HepG2 (cell line): ENCODE data around the gene PRCD. TPM values are rescaled to one million over a fixed set of nuclear protein-coding genes. Genes with fewer than 3 reads are reported as not detected.

ENCODE experiments used
- ATF7-NPFF ChIP-seq: sonication (generic); formaldehyde crosslinking; IDR thresholded peaks from 2 replicates; pipeline ENCODE4 v1.8.1; 2023; ENCODE audit warnings: mild to moderate bottlenecking, low read depth, missing genetic modification reagents, moderate library complexity
- GPN1 ChIP-seq: sonication (generic); formaldehyde crosslinking; IDR thresholded peaks from 2 replicates; pipeline ENCODE4 v1.5.1; 2020; ENCODE audit warnings: missing genetic modification reagents, borderline replicate concordance
- IRX3 ChIP-seq: sonication (generic); formaldehyde crosslinking; IDR thresholded peaks from 2 replicates; pipeline ENCODE4 v1.8.1; 2023; ENCODE audit warnings: mild to moderate bottlenecking, low read depth, missing genetic modification reagents, borderline replicate concordance
- KDM4B ChIP-seq: sonication (generic); formaldehyde crosslinking; IDR thresholded peaks from 2 replicates; pipeline ENCODE4 v1.4.0; 2020; ENCODE audit warnings: missing genetic modification reagents
- NR1H2 ChIP-seq: sonication (generic); formaldehyde crosslinking; IDR thresholded peaks from 2 replicates; pipeline ENCODE4 v1.8.1; 2022; ENCODE audit warnings: low read depth, missing genetic modification reagents, borderline replicate concordance
- SCMH1 ChIP-seq: sonication (generic); formaldehyde crosslinking; IDR thresholded peaks from 2 replicates; pipeline ENCODE4 v1.9.0; 2021; ENCODE audit warnings: missing genetic modification reagents, mild to moderate bottlenecking, borderline replicate concordance
- SNAPC2 ChIP-seq: sonication (generic); formaldehyde crosslinking; IDR thresholded peaks from 2 replicates; pipeline ENCODE4 v1.8.1; 2022; ENCODE audit warnings: mild to moderate bottlenecking, missing genetic modification reagents
- U2AF1 ChIP-seq: fragments of 200-400 bp; formaldehyde crosslinking; optimal IDR thresholded peaks from 2 replicates; pipeline ENCODE3; 2017; ENCODE audit warnings: mild to moderate bottlenecking, low read depth, low read length
- ZMYM2 ChIP-seq: sonication (generic); formaldehyde crosslinking; IDR thresholded peaks from 2 replicates; pipeline ENCODE4 v1.8.0; 2022; ENCODE audit warnings: mild to moderate bottlenecking, missing genetic modification reagents
- ZNF224 ChIP-seq: sonication (generic); formaldehyde crosslinking; IDR thresholded peaks from 2 replicates; pipeline ENCODE4 v1.5.0; 2020; ENCODE audit warnings: mild to moderate bottlenecking, missing genetic modification reagents
- ZNF251 ChIP-seq: sonication (generic); formaldehyde crosslinking; IDR thresholded peaks from 2 replicates; pipeline ENCODE4 v1.9.0; 2021; ENCODE audit warnings: mild to moderate bottlenecking, missing genetic modification reagents
- ZNF30 ChIP-seq: sonication (generic); formaldehyde crosslinking; IDR thresholded peaks from 2 replicates; pipeline ENCODE4 v1.5.0; 2020; ENCODE audit warnings: mild to moderate bottlenecking, missing genetic modification reagents
- ZNF329 ChIP-seq: sonication (generic); formaldehyde crosslinking; IDR thresholded peaks from 2 replicates; pipeline ENCODE4 v1.9.0; 2021; ENCODE audit warnings: low read depth, mild to moderate bottlenecking, missing genetic modification reagents
- ZNF549 ChIP-seq: sonication (generic); formaldehyde crosslinking; IDR thresholded peaks from 2 replicates; pipeline ENCODE4 v1.5.0; 2020; ENCODE audit warnings: missing genetic modification reagents
- polyA plus RNA-seq, 8 experiments: library from polyadenylated mRNA; depleted of rRNA in 3 of 8; stranded (reverse) in 7 of 8; unstranded in 1 of 8; fragments of >200 nt; fragmentation: Illumina TruSeq in 4 of 8; extraction: Trizol in 4 of 8; gene quantifications; 2 replicates each; pipeline versions ENCODE4 v1.2.1 to v1.2.3, GENCODE V29; 2011 to 2016; ENCODE audit warnings: low read depth in 4 of 8, missing spikeins in 1 of 8, mixed read lengths in 1 of 8; ENCODE audit not compliant: insufficient read depth in 1 of 8
- total RNA-seq, 5 experiments: library from RNA; depleted of rRNA; stranded (reverse); fragments of >200 nt; fragmentation: Illumina TruSeq; extraction: Trizol; gene quantifications; 2 replicates each; pipeline ENCODE4 v1.2.3, GENCODE V29; 2016; ENCODE audit warnings: low read depth in 1 of 5
- TF ChIP-seq, protein P1 (sequence below): sonication (generic); formaldehyde crosslinking; IDR thresholded peaks from 2 replicates; pipeline ENCODE4 v1.4.0; 2020; ENCODE audit warnings: missing genetic modification reagents
- TF ChIP-seq, protein P2 (sequence below): sonication (generic); formaldehyde crosslinking; IDR thresholded peaks from 2 replicates; pipeline ENCODE4 v1.8.1; 2022; ENCODE audit warnings: low read depth, mild to moderate bottlenecking, missing genetic modification reagents
- TF ChIP-seq, protein P3 (sequence below): sonication (generic); formaldehyde crosslinking; IDR thresholded peaks from 2 replicates; pipeline ENCODE4 v1.4.0; 2020; ENCODE audit warnings: missing genetic modification reagents, mild to moderate bottlenecking, borderline replicate concordance
- TF ChIP-seq, protein P4 (sequence below): sonication (generic); formaldehyde crosslinking; IDR thresholded peaks from 2 replicates; pipeline ENCODE4 v1.5.0; 2020; ENCODE audit warnings: missing genetic modification reagents
- TF ChIP-seq, protein P5 (sequence below): sonication (generic); formaldehyde crosslinking; IDR thresholded peaks from 2 replicates; pipeline ENCODE4 v1.8.0; 2022; ENCODE audit warnings: mild to moderate bottlenecking, missing genetic modification reagents, moderate library complexity

PRCD gene
- total and polyA plus RNA-seq, 2 of the 13 experiments (the other 11 are each of a cell fraction or from before 2014, with no cell fraction given) = 0.51 TPM; not detected in 1

DNA sequence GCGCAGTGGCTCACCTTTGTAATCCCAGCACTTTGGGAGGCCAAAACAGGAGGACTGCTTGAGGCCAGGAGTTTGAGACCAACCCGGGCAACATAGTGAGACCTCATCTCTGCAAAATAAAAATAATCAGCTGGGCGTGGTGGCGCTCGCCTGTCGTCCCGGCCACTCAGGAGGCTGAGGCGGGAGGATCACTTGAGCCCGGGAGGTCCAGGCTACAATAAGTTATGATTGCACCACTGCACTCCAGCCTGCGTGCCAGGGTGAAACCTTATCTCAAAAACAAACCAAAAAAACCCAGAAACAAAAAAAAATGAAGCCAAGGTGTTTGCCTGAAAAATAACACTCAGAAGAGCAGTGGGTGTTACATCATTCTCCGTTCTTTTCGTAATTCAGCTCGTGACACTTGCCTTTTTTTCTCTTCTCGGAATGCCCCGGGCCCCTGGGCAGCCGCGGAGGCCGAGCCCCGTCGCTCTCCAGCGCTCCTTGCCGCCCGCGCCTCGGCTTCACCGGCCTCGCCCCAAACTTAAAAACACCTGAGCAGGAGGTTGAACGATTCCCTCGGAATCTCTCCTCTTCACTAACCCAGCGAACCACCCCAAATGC lies 17.0 kb downstream of the PRCD start (continued):
- TF ChIP-seq, protein P1, sequence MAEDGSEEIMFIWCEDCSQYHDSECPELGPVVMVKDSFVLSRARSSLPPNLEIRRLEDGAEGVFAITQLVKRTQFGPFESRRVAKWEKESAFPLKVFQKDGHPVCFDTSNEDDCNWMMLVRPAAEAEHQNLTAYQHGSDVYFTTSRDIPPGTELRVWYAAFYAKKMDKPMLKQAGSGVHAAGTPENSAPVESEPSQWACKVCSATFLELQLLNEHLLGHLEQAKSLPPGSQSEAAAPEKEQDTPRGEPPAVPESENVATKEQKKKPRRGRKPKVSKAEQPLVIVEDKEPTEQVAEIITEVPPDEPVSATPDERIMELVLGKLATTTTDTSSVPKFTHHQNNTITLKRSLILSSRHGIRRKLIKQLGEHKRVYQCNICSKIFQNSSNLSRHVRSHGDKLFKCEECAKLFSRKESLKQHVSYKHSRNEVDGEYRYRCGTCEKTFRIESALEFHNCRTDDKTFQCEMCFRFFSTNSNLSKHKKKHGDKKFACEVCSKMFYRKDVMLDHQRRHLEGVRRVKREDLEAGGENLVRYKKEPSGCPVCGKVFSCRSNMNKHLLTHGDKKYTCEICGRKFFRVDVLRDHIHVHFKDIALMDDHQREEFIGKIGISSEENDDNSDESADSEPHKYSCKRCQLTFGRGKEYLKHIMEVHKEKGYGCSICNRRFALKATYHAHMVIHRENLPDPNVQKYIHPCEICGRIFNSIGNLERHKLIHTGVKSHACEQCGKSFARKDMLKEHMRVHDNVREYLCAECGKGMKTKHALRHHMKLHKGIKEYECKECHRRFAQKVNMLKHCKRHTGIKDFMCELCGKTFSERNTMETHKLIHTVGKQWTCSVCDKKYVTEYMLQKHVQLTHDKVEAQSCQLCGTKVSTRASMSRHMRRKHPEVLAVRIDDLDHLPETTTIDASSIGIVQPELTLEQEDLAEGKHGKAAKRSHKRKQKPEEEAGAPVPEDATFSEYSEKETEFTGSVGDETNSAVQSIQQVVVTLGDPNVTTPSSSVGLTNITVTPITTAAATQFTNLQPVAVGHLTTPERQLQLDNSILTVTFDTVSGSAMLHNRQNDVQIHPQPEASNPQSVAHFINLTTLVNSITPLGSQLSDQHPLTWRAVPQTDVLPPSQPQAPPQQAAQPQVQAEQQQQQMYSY (CRISPR knock-in tag) = no peak
- TF ChIP-seq, protein P2, sequence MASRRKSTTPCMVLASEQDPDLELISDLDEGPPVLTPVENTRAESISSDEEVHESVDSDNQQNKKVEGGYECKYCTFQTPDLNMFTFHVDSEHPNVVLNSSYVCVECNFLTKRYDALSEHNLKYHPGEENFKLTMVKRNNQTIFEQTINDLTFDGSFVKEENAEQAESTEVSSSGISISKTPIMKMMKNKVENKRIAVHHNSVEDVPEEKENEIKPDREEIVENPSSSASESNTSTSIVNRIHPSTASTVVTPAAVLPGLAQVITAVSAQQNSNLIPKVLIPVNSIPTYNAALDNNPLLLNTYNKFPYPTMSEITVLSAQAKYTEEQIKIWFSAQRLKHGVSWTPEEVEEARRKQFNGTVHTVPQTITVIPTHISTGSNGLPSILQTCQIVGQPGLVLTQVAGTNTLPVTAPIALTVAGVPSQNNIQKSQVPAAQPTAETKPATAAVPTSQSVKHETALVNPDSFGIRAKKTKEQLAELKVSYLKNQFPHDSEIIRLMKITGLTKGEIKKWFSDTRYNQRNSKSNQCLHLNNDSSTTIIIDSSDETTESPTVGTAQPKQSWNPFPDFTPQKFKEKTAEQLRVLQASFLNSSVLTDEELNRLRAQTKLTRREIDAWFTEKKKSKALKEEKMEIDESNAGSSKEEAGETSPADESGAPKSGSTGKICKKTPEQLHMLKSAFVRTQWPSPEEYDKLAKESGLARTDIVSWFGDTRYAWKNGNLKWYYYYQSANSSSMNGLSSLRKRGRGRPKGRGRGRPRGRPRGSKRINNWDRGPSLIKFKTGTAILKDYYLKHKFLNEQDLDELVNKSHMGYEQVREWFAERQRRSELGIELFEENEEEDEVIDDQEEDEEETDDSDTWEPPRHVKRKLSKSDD = no peak
- 0 out of 2 replicates have a peak, but pooled peaks have one; percentile 28 for TF ChIP-seq ZMYM2
- TF ChIP-seq ZNF224 = no peak
- TF ChIP-seq U2AF1 = no peak
- no peak for TF ChIP-seq ZNF549 (CRISPR knock-in tag)
- TF ChIP-seq SCMH1 (CRISPR knock-in tag) = no peak
- no peak for TF ChIP-seq SNAPC2 (CRISPR knock-in tag)
- TF ChIP-seq, protein P3, sequence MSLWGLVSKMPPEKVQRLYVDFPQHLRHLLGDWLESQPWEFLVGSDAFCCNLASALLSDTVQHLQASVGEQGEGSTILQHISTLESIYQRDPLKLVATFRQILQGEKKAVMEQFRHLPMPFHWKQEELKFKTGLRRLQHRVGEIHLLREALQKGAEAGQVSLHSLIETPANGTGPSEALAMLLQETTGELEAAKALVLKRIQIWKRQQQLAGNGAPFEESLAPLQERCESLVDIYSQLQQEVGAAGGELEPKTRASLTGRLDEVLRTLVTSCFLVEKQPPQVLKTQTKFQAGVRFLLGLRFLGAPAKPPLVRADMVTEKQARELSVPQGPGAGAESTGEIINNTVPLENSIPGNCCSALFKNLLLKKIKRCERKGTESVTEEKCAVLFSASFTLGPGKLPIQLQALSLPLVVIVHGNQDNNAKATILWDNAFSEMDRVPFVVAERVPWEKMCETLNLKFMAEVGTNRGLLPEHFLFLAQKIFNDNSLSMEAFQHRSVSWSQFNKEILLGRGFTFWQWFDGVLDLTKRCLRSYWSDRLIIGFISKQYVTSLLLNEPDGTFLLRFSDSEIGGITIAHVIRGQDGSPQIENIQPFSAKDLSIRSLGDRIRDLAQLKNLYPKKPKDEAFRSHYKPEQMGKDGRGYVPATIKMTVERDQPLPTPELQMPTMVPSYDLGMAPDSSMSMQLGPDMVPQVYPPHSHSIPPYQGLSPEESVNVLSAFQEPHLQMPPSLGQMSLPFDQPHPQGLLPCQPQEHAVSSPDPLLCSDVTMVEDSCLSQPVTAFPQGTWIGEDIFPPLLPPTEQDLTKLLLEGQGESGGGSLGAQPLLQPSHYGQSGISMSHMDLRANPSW = no peak; the same call in 1 of the 2 replicates
- no peak for TF ChIP-seq ZNF30 (CRISPR knock-in tag)
- TF ChIP-seq ZNF251 (CRISPR knock-in tag) = no peak
- TF ChIP-seq IRX3 (CRISPR knock-in tag) = 0 out of 2 replicates have a peak, but pooled peaks have one; percentile 18
- TF ChIP-seq NR1H2 (CRISPR knock-in tag) = no peak
- no peak for TF ChIP-seq ATF7-NPFF (CRISPR knock-in tag)
- TF ChIP-seq, protein P4, sequence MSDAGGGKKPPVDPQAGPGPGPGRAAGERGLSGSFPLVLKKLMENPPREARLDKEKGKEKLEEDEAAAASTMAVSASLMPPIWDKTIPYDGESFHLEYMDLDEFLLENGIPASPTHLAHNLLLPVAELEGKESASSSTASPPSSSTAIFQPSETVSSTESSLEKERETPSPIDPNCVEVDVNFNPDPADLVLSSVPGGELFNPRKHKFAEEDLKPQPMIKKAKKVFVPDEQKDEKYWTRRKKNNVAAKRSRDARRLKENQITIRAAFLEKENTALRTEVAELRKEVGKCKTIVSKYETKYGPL = no peak
- TF ChIP-seq KDM4B (CRISPR knock-in tag) = no peak
- no peak for TF ChIP-seq GPN1 (CRISPR knock-in tag)
- TF ChIP-seq ZNF329 = no peak
- TF ChIP-seq, protein P5, sequence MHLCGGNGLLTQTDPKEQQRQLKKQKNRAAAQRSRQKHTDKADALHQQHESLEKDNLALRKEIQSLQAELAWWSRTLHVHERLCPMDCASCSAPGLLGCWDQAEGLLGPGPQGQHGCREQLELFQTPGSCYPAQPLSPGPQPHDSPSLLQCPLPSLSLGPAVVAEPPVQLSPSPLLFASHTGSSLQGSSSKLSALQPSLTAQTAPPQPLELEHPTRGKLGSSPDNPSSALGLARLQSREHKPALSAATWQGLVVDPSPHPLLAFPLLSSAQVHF (CRISPR knock-in tag) = no peak
